Endothelial cell of umbilical vein (primary cell): ENCODE data around the gene AS3MT. TPM values are rescaled to one million over a fixed set of nuclear protein-coding genes. Genes with fewer than 3 reads are reported as not detected.

Source experiments
- BruUV-seq: library from RNA; stranded (reverse); fragments of 400-500 nt; replicated peaks from 2 replicates; lab custom pipeline; 2021; lab: Mats Ljungman, UMichigan
- CTCF ChIA-PET: fragments of 300-600, 350-600 bp; sonication (Branson Sonifier 250); formaldehyde crosslinking; loops from one replicate; lab custom pipeline; 2021; ENCODE audit warnings: antibody characterized with exemption, inconsistent platforms; lab: Charles Lee
- POLR2A ChIA-PET: fragments of 300-600, 350-600 bp; sonication (Branson Sonifier 250); formaldehyde crosslinking; loops from one replicate; lab custom pipeline; 2021; ENCODE audit warnings: antibody characterized with exemption, inconsistent platforms; lab: Charles Lee
- DNase-seq: peaks from one replicate; pipeline ENCODE4 v3.0.0-alpha.2; 2011; ENCODE audit warnings: low read depth, low spot score
- FAIRE-seq: peaks from 2 replicates; lab custom pipeline; 2011; peaks lifted over from hg19 to GRCh38; lab: Jason Lieb, UNC
- H2AFZ ChIP-seq: 2 replicates; pipeline ENCODE4 v1.6.0; 2012; ENCODE audit warnings: low read depth, low read length, control low read depth, inconsistent platforms
- H3K27ac ChIP-seq: 2 replicates; pipeline ENCODE4 v1.5.1; 2011; ENCODE audit warnings: low read depth, mild to moderate bottlenecking, control low read depth, low read length, moderate library complexity; ENCODE audit not compliant: insufficient read depth
- H3K27me3 ChIP-seq, 2 experiments: 2 replicates each; pipeline versions ENCODE4 v1.6.0 to v1.6.1; 2011; ENCODE audit warnings: low read length in 2 of 2, mixed read lengths in 1 of 2; ENCODE audit not compliant: control insufficient read depth in 2 of 2, insufficient read depth in 2 of 2
- H3K36me3 ChIP-seq, 2 experiments: 2 replicates in 1 of 2; 3 replicates in 1 of 2; pipeline ENCODE4 v1.5.1; 2011; ENCODE audit warnings: low read length in 2 of 2, mild to moderate bottlenecking in 1 of 2, moderate library complexity in 1 of 2; ENCODE audit not compliant: control insufficient read depth in 2 of 2, insufficient read depth in 2 of 2; ENCODE audit errors: extremely low read depth in 1 of 2
- H3K4me1 ChIP-seq: 3 replicates; pipeline ENCODE4 v1.5.1; 2011; ENCODE audit warnings: mild to moderate bottlenecking, low read length; ENCODE audit not compliant: control insufficient read depth, insufficient read depth; ENCODE audit errors: extremely low read depth
- H3K4me2 ChIP-seq: 2 replicates; pipeline ENCODE4 v1.6.1; 2011; ENCODE audit warnings: low read length, control low read depth, mixed read lengths; ENCODE audit not compliant: insufficient read depth
- H3K4me3 ChIP-seq, 3 experiments: fragments of 200-600 bp in 1 of 3; sonication (generic), shearing (Covaris generic) in 1 of 3; replicated peaks in 1 of 3; 2 replicates each; pipeline ENCODE4 v1.5.1; 2011 to 2016; ENCODE audit warnings: control low read depth in 3 of 3, low read length in 3 of 3, mild to moderate bottlenecking in 2 of 3, inconsistent platforms in 1 of 3, low read depth in 1 of 3, moderate library complexity in 1 of 3; ENCODE audit not compliant: insufficient read depth in 1 of 3
- H3K79me2 ChIP-seq: 2 replicates; pipeline ENCODE4 v1.6.0; 2012; ENCODE audit warnings: low read length, inconsistent platforms; ENCODE audit not compliant: control insufficient read depth, insufficient read depth
- H3K9ac ChIP-seq: replicated peaks from 2 replicates; pipeline ENCODE3; 2011; ENCODE audit warnings: low read length, control low read depth; ENCODE audit not compliant: insufficient read depth; ENCODE audit errors: extremely low read depth
- H3K9me1 ChIP-seq: replicated peaks from 3 replicates; pipeline ENCODE4 v1.6.0; 2011; ENCODE audit warnings: mild to moderate bottlenecking, low read length; ENCODE audit not compliant: control insufficient read depth, insufficient read depth; ENCODE audit errors: extremely low read depth
- H3K9me3 ChIP-seq: replicated peaks from 2 replicates; pipeline ENCODE4 v1.5.1; 2012; ENCODE audit warnings: low read length, inconsistent platforms; ENCODE audit not compliant: control insufficient read depth, insufficient read depth
- H4K20me1 ChIP-seq: replicated peaks from 2 replicates; pipeline ENCODE3; 2011; ENCODE audit warnings: mild to moderate bottlenecking, low read length; ENCODE audit not compliant: control insufficient read depth, insufficient read depth; ENCODE audit errors: extremely low read depth
- CTCF ChIP-seq, 2 donors: IDR thresholded peaks; 1 replicate in 1 of 2; 2 replicates in 1 of 2; pipeline ENCODE4 v1.5.1; 2011; ENCODE audit warnings: low read length in 2 of 2, mild to moderate bottlenecking in 2 of 2, moderate library complexity in 2 of 2, control low read depth in 1 of 2, inconsistent platforms in 1 of 2, low read depth in 1 of 2; ENCODE audit not compliant: insufficient read depth in 1 of 2; ENCODE audit errors: extremely low read depth in 1 of 2
- EZH2 ChIP-seq: IDR thresholded peaks from 2 replicates; pipeline ENCODE4 v1.6.1; 2012; ENCODE audit warnings: borderline replicate concordance, low read depth, mild to moderate bottlenecking, moderate library complexity, low read length, inconsistent platforms; ENCODE audit not compliant: severe bottlenecking
- FOS ChIP-seq: IDR thresholded peaks from 2 replicates; pipeline ENCODE4 v1.6.1; 2011; ENCODE audit warnings: mild to moderate bottlenecking, low read length, moderate library complexity, borderline replicate concordance; ENCODE audit not compliant: insufficient read depth
- GATA2 ChIP-seq: IDR thresholded peaks from 2 replicates; pipeline ENCODE4 v1.7.0; 2011; ENCODE audit warnings: low read depth, mild to moderate bottlenecking, moderate library complexity, mixed read lengths, low read length; ENCODE audit not compliant: insufficient read length, insufficient read depth
- JUN ChIP-seq: IDR thresholded peaks from 2 replicates; pipeline ENCODE4 v1.6.1; 2011; ENCODE audit warnings: borderline replicate concordance, low read depth; ENCODE audit not compliant: insufficient read length, insufficient read depth
- MYC ChIP-seq: IDR thresholded peaks from one replicate; pipeline ENCODE4 v1.6.1; 2011; ENCODE audit warnings: mild to moderate bottlenecking, low read depth, low read length
- POLR2A ChIP-seq: IDR thresholded peaks from 2 replicates; pipeline ENCODE4 v1.6.1; 2012; ENCODE audit warnings: low read depth, mild to moderate bottlenecking, control low read depth, low read length
- POLR2AphosphoS5 ChIP-seq: IDR thresholded peaks from 2 replicates; pipeline ENCODE4 v1.6.1; 2012; ENCODE audit warnings: low read depth, mild to moderate bottlenecking, control low read depth, low read length, moderate library complexity; ENCODE audit not compliant: insufficient read depth
- dilution Hi-C: fragments of 300-500 bp; cut with MboI; formaldehyde crosslinking; loops from one replicate; pipeline ENCODE4 v1.15.0; 2019; ENCODE audit warnings: low sequenced_read_pairs; ENCODE audit not compliant: extremely low pct_ligation_motif_present
- intact Hi-C: fragments of 100-400 bp; cut with micrococcal nuclease; formaldehyde crosslinking; loops from one replicate; pipeline ENCODE4 v1.10.0; 2022
- polyA plus RNA-seq, 4 experiments: library from polyadenylated mRNA; depleted of rRNA in 3 of 4; stranded (reverse) in 3 of 4; unstranded in 1 of 4; fragments of >200 nt; gene quantifications; 2 replicates each; pipeline versions ENCODE4 v1.2.1 to v1.2.3, GENCODE V29; 2011 to 2012; ENCODE audit warnings: missing spikeins in 1 of 4
- total RNA-seq: library from RNA; stranded (reverse); gene quantifications from 2 replicates; pipeline ENCODE4 v1.2.3, GENCODE V29; 2021
- TF ChIP-seq, protein P1 (sequence below): IDR thresholded peaks from 2 replicates; pipeline ENCODE4 v1.6.1; 2011; ENCODE audit not compliant: insufficient read depth, insufficient read length

The AS3MT gene
- total and polyA plus RNA-seq, 2 donors (not counting 3 experiments of a cell fraction or from before 2014, with no cell fraction given): 1.0 TPM; not detected in 1

DNA sequence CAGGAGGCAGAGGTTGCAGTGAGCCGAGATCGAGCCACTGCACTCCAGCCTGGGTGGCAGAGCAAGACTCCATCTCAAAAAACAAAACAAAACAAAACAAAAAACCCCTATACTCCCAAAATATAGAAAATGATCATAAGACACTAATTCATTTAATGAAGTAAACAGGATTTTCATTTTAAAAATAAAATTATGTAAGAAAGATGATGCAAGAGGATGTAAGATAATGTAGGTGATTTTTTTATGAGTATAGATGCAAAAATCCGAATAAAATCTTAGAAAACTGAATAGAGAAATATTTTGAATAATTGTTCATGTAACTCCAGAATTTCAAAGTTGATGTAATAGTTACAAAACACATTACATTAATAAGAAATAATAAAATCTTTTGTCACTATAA is 3.6 kb upstream of the AS3MT start:
- H3K27ac ChIP-seq: no peak overlapping the region
- intact Hi-C loops (no loop called here), dilution Hi-C loops (no loop called here)
- BruUV-seq: no TSS peak
- no peak overlapping the region for H2AFZ ChIP-seq
- no peak overlapping the region for H3K9ac ChIP-seq
- CTCF ChIA-PET: interaction anchor here (1.2 kb wide), 1 partner anchor 36 kb away, joined by 7 read pairs; no protein-coding TSS in a partner anchor
- no peaks in the 10 kb centered on the region for H4K20me1 ChIP-seq
- H3K4me1 ChIP-seq: peaks cover 5% of the 10 kb centered on the region
- H3K9me1 ChIP-seq: no peaks in the 10 kb centered on the region
- peaks cover 0 to 2% of the 10 kb centered on the region in 2 experiments for H3K27me3 ChIP-seq
- H3K4me3 ChIP-seq: no peak overlapping the region
- TF ChIP-seq EZH2 (no peak), POLR2AphosphoS5 (no peak), POLR2A (no peak), MYC (no peak), JUN (no peak), FOS (no peak), CTCF (IDR thresholded peaks at IDR 0.05; ENCODE audit: extremely low read depth in 1 of 2, insufficient read depth in 1 of 2, low read depth in 1 of 2, low read length in 2 of 2) (no peak), GATA2 (no peak)
- TF ChIP-seq, protein P1, sequence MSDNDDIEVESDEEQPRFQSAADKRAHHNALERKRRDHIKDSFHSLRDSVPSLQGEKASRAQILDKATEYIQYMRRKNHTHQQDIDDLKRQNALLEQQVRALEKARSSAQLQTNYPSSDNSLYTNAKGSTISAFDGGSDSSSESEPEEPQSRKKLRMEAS: no peak
- H3K79me2 ChIP-seq: no peaks in the 10 kb centered on the region
- H3K36me3 ChIP-seq: peaks cover under 1 to 5% of the 10 kb centered on the region in 2 experiments
- DNase-seq (no peak), FAIRE-seq (no peak)
- H3K9me3 ChIP-seq: no peaks in the 10 kb centered on the region
- no peak overlapping the region for H3K4me2 ChIP-seq
- POLR2A ChIA-PET: no interaction called here
